ENCODE data around the gene MACROD1. TPM values are rescaled to one million over a fixed set of nuclear protein-coding genes. Genes with fewer than 3 reads are reported as not detected.

The MACROD1 gene
- total and polyA plus RNA-seq, 10 of the 15 experiments (the other 5 are each of a cell fraction or from before 2014, with no cell fraction given), result 1.2 to 22.7 (median 11.3) TPM; not detected in 1

- no peak overlapping the region for H3K4me3 ChIP-seq
- ChIA-PET RAD21 (ENCODE audit: unreplicated experiment) (no interaction called here), CTCF (no interaction called here), POLR2A (no interaction called here), SMC1A (ENCODE audit: uncharacterized antibody, unreplicated experiment) (no interaction called here)
- H3K27ac ChIP-seq (ENCODE audit: control insufficient read depth, insufficient read depth), result no peak overlapping the region
- TF ChIP-seq EGR1 (IDR thresholded peaks at IDR 0.05; ENCODE audit: borderline replicate concordance in 1 of 2, low read depth in 2 of 2, low read length in 2 of 2) (0 out of 3 replicates have a peak, but pooled peaks of 1 of the 2 experiments have one; percentile 33), KLF5 (IDR thresholded peaks at IDR 0.05; ENCODE audit: partially characterized antibody) (no peak)
- no peaks in the 10 kb centered on the region for H3K79me2 ChIP-seq (ENCODE audit: control insufficient read depth, insufficient read depth, low read length)
- in situ Hi-C loops (cut with MboI) (no loop called here), intact Hi-C loops (cut with micrococcal nuclease; ENCODE audit: unreplicated experiment) (no loop called here)
- H3K4me1 ChIP-seq (ENCODE audit: control insufficient read depth, insufficient read depth, low read length), result no peaks in the 10 kb centered on the region
- FAIRE-seq (no peak), ATAC-seq (no peak), DNase-seq (ENCODE audit: low read depth, low spot score) (no peak)
- H3K9ac ChIP-seq (ENCODE audit: control insufficient read depth, insufficient read depth, low read length), result no peak overlapping the region
- 36% methylated on average over 11 of the region's 16 CpGs for WGBS (ENCODE audit: insufficient coverage, insufficient replicate concordance, low lambda C conversion rate, missing lambda C conversion rate)
- H3K4me2 ChIP-seq (ENCODE audit: control insufficient read depth, insufficient read depth), result no peak overlapping the region
- no TSS peak for BruUV-seq (replicated peaks)
- H3K36me3 ChIP-seq (ENCODE audit: control insufficient read depth in 2 of 2, insufficient read depth in 2 of 2, low read length in 1 of 2), result no peaks in the 10 kb centered on the region
- no peaks in the 10 kb centered on the region for H3K9me3 ChIP-seq (replicated peaks; ENCODE audit: control insufficient read depth, insufficient read depth, low read length)
- peaks cover 0 to 7% of the 10 kb centered on the region in 2 experiments; a peak in 3 of 4 replicates for H3K27me3 ChIP-seq (replicated peaks in 1 of 2; ENCODE audit: control insufficient read depth in 2 of 2, insufficient read depth in 2 of 2, low read length in 1 of 2)
- no peak overlapping the region for H2AFZ ChIP-seq (ENCODE audit: control insufficient read depth, low read depth, low read length)
- peaks cover 4% of the 10 kb centered on the region; the same call in 1 of the 2 replicates for H4K20me1 ChIP-seq (ENCODE audit: control insufficient read depth, insufficient read depth)
Measured at GRCh38 chr11:64039012-64039665, 126.8 kb downstream of the MACROD1 start.

- BruUV-seq (replicated peaks), result no TSS peak
- CTCF ChIA-PET, result interaction anchor here (1.6 kb wide), 1 partner anchor 8 kb away, joined by 3 read pairs; no protein-coding TSS in a partner anchor
- WGBS (ENCODE audit: insufficient coverage, insufficient replicate concordance, low lambda C conversion rate, missing lambda C conversion rate), result 70% methylated on average over 4 of the region's 4 CpGs
- TF ChIP-seq ATF2 (IDR thresholded peaks at IDR 0.05; ENCODE audit: low read length) (no peak), CHD1 (IDR thresholded peaks at IDR 0.05; ENCODE audit: low read depth, low read length) (no peak), FOXK2 (IDR thresholded peaks at IDR 0.05) (no peak), POLR2AphosphoS2 (IDR thresholded peaks at IDR 0.05; ENCODE audit: low read depth, low read length) (no peak), KAT2A (conservative IDR thresholded peaks at IDR 0.05; ENCODE audit: control insufficient read depth, low read depth, low read length) (no peak)
- TF ChIP-seq, protein P1, sequence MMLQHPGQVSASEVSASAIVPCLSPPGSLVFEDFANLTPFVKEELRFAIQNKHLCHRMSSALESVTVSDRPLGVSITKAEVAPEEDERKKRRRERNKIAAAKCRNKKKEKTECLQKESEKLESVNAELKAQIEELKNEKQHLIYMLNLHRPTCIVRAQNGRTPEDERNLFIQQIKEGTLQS (IDR thresholded peaks at IDR 0.05; ENCODE audit: borderline replicate concordance, extremely low read depth, low read depth, low read length), result no peak
- TF ChIP-seq, protein P2, sequence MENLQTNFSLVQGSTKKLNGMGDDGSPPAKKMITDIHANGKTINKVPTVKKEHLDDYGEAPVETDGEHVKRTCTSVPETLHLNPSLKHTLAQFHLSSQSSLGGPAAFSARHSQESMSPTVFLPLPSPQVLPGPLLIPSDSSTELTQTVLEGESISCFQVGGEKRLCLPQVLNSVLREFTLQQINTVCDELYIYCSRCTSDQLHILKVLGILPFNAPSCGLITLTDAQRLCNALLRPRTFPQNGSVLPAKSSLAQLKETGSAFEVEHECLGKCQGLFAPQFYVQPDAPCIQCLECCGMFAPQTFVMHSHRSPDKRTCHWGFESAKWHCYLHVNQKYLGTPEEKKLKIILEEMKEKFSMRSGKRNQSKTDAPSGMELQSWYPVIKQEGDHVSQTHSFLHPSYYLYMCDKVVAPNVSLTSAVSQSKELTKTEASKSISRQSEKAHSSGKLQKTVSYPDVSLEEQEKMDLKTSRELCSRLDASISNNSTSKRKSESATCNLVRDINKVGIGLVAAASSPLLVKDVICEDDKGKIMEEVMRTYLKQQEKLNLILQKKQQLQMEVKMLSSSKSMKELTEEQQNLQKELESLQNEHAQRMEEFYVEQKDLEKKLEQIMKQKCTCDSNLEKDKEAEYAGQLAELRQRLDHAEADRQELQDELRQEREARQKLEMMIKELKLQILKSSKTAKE (IDR thresholded peaks at IDR 0.05; ENCODE audit: low read depth, poor library complexity, severe bottlenecking), result no peak
- TF ChIP-seq, protein P3, sequence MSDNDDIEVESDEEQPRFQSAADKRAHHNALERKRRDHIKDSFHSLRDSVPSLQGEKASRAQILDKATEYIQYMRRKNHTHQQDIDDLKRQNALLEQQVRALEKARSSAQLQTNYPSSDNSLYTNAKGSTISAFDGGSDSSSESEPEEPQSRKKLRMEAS (IDR thresholded peaks at IDR 0.05; ENCODE audit: low read depth, low read length), result no peak
Measured at GRCh38 chr11:64038500-64038899, 127.4 kb downstream of the MACROD1 start.

More at GRCh38 chr11:64038500-64038899, 127.4 kb downstream of the MACROD1 start:
- no peaks in the 10 kb centered on the region for H3K36me3 ChIP-seq (ENCODE audit: control insufficient read depth in 2 of 2, insufficient read depth in 2 of 2, low read length in 1 of 2)
- no peaks in the 10 kb centered on the region for H3K4me1 ChIP-seq (ENCODE audit: control insufficient read depth, insufficient read depth, low read length)
- ChIA-PET POLR2A (no interaction called here), RAD21 (ENCODE audit: unreplicated experiment) (no interaction called here), SMC1A (ENCODE audit: uncharacterized antibody, unreplicated experiment) (no interaction called here)
- in situ Hi-C loops (cut with MboI), result no loop called here
- H3K27ac ChIP-seq (ENCODE audit: control insufficient read depth, insufficient read depth), result no peak overlapping the region
- H3K9me3 ChIP-seq (replicated peaks; ENCODE audit: control insufficient read depth, insufficient read depth, low read length), result no peaks in the 10 kb centered on the region
- H4K20me1 ChIP-seq (ENCODE audit: control insufficient read depth, insufficient read depth), result peaks cover 4% of the 10 kb centered on the region; the same call in 1 of the 2 replicates
- no peak overlapping the region for H3K9ac ChIP-seq (ENCODE audit: control insufficient read depth, insufficient read depth, low read length)
- no peak overlapping the region for H3K4me3 ChIP-seq
- ATAC-seq (no peak), FAIRE-seq (no peak), DNase-seq (ENCODE audit: low read depth, low spot score) (no peak)
- H3K4me2 ChIP-seq (ENCODE audit: control insufficient read depth, insufficient read depth), result no peak overlapping the region
- H2AFZ ChIP-seq (ENCODE audit: control insufficient read depth, low read depth, low read length), result no peak overlapping the region
- intact Hi-C loops (cut with micrococcal nuclease; ENCODE audit: unreplicated experiment), result no loop called here
- H3K79me2 ChIP-seq (ENCODE audit: control insufficient read depth, insufficient read depth, low read length), result no peaks in the 10 kb centered on the region
- peaks cover 0 to 7% of the 10 kb centered on the region in 2 experiments; a peak in 3 of 4 replicates for H3K27me3 ChIP-seq (replicated peaks in 1 of 2; ENCODE audit: control insufficient read depth in 2 of 2, insufficient read depth in 2 of 2, low read length in 1 of 2)

Measured in GM12878 (cell line).